ENCODE results near the gene VWA5A.

The VWA5A gene

DNA sequence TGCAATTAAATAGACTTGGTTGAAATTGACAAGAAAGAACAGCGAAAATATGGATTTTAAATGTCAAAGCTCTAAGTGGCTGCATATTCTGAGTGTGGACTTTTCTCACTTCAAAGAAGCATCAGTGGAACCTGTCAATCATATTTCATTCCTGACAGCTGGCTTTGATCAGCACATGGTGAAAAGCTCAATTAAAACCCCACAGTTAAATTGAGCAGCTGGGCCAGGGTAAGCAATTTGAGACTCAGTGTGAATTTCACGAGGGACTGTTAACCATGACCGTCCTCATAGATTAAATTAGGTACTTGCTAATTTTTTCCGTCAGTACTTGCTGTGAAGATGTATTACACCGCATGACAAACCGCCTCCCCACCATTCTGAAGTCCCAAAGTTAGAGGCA is 56.9 kb downstream of the VWA5A start:
- DNase-seq, result no peak

DNA sequence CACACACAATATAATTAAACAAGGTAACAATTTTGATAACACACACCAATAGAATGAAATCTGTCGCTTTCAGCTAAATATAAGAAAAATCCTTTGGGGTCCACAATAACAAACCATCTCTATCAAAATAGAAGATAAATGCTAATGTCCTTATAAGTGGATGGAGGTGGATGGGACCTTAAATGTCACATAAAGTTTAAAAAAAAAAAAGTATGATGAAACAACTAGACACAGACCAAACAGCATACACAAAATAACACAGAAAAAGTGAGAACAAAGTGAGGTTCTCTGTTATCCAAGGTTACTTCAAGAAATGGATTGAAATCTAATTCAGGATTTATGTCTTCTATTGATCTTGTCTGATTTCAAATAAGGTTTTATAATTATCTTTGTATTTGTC is 57.3 kb downstream of the VWA5A start:
- DNase-seq, result no peak

DNA sequence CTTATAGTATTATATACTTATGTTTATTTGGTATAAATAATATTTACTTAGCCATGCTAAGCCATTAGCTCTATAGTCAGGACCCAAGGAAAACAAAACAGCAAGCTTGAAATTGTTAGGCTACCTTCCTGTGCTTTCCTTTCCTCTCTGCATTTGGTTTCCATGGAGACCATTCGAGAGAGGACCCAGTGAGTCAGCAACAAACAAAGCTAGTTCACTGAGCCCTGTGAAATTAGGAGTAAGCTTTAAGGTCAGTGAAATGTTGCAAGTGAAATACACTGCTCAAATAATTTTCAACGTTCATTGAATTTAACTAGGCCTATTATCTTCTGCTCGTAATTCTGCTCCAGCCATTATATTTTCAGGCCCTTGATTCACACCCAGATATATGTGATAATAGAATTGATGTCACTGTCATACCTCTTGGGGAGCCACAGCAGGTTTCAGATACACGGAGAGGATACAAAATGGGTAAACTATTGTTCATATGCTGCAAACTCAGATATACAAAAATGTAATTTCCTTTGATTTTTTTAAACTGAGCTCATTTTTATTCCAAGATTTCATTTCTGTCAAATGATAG is 58.8 kb downstream of the VWA5A start:
- peak; percentile 85 for DNase-seq

DNA sequence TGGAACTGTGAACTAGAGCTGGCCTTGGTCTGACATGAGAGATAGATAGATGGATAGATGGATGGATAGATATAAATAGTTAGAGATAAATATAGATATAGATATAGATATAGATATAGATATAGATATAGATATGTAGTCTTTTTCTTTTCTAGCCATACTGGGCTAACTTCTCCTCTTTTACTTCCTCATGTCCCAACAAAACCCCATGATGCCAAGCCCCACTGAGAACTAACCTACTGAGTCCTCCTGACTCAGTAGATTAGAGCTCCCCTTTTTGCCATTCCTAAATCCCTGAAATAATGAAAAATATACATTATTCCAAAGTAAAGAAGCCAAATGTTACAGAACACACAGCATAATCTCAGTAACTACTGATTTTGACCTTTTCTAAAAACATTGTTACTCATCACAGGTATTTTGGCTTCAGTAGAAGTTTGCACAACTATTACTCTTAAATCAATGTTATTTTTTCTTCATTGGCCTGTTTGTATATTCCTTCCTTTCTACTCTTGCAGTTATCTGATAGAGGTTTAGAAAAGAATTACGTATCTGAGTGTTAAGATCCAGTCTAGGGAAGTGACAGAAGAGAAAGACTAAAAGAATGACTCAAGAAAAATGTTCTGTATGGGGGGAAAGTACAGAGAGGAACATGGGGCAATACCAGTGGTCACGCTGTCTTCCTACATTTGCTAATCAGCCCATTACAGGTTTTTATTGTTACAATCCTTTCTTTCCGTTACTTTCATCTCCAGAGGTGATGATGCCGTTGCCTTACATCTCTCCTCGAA is 61.9 kb downstream of the VWA5A start:
- DNase-seq, result no peak

DNA sequence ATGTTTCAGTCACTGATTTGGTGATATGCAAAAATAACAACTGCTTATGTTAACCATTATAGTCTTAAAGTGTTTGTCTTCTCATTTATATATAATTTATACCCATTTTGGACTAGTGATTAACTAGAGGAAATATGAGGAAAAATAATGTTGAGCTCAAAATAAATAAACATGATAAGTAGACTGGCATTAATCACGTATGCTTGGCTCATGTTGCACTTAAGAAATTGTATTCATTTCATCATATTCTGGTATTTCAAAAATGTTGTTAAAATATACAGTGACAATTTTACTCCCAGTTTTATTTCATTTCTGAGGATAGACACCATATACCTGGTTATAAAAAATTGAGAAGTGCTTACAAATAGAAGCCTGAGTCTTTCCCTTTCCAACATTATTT is 64.1 kb downstream of the VWA5A start:
- DNase-seq, result no peak

DNA sequence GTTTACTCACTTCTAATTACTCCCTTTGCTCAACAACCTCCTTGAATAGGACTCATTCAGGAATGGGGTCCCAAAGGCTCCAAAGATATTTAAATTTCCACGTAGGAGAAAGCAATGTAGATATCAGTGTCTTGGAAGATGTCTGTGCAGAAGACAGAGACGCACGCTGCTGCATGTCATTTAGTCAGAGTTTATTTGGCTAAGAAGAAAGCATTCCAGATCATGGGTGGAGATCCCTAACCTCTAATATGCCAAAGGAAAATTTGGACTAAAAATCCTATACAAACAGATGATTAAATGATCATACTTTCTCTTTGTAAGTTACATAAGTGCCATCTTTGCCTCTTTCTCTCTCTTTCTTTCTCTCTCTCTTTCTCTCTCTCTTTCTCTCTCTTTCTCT is 67.8 kb downstream of the VWA5A start, which contains the start of gene OR10D3:
Gene OR10D3 (plus strand): TSS at position 278 of the 400 bp plus-strand sequence. CDS start 1,925 bp downstream, outside the sequence.
- DNase-seq, result no peak

DNA sequence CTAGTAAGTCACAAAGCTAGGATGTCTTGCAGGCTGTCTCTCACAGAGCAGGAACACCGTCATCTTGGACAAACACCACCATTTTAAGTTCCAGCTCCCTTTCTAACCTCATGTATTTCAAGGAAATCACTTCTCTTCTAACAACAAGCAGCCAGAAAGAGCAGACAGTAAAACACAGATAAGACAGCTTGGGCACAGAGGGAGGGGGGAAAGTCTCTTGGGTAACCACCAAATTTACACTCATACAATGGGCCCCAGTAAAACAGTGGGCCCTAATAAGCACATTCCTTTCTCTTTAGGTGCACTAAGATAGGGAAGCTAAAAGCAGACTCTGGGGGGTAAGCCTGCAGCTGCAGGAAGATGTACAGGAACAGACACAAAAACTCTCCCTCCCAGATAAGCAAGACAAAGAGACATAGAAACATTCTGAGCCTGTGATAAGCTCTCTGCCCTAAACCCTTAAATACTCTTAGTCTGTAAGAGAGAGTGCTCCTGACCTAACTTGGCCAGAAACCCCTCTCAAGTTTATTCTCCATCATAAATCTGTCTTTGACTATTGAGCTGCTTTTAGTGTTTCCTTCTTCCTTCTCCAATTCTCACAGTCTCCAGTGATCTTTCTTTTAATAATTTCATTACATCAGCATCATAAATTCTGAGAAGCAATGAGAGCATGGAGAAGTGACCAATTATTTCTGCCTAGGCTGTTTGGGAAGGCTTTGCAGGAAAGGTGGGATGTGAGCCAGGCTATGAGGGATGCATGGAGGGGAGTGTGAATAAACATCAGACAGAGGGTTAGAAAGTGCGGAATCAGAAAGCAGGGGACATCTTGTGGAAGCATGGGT is 75.3 kb downstream of the VWA5A start:
- DNase-seq, result no peak

DNA sequence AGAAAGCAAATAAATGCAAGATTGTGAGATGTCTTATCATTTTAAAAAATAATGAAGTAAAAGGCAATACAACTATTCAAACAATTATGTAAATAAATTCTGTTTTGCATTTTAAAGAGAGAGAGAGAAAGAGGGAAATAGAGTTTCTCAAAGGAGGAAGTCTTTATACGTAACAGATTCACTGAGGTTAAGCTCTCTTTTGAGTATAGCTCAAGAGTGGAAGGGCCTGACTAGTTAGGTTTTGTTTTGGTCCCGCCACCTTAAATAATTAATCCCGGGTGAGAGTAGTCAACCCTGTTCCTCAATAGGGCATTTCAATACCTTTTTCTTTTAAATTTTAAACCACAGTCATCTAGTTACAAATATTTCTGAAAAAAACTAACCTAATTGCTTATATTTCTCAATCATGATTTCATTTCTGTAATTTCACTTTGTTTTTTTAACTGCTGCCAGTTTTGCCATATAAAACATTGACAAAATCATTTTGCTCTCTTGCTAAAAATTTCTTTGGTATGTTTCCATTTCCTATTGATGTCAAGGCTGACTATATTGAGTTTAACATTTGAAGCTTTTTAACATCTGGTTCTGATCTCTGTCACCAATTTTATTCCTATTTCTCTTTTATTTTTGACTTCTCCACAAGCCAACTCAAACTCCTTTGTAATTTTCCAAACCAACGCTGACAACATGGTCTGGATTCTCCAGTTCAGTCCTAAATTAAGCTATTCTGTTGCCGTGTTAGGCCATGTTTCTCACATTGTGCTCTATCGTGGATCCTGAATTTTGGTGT is 78.2 kb downstream of the VWA5A start:
- no peak for DNase-seq

DNA sequence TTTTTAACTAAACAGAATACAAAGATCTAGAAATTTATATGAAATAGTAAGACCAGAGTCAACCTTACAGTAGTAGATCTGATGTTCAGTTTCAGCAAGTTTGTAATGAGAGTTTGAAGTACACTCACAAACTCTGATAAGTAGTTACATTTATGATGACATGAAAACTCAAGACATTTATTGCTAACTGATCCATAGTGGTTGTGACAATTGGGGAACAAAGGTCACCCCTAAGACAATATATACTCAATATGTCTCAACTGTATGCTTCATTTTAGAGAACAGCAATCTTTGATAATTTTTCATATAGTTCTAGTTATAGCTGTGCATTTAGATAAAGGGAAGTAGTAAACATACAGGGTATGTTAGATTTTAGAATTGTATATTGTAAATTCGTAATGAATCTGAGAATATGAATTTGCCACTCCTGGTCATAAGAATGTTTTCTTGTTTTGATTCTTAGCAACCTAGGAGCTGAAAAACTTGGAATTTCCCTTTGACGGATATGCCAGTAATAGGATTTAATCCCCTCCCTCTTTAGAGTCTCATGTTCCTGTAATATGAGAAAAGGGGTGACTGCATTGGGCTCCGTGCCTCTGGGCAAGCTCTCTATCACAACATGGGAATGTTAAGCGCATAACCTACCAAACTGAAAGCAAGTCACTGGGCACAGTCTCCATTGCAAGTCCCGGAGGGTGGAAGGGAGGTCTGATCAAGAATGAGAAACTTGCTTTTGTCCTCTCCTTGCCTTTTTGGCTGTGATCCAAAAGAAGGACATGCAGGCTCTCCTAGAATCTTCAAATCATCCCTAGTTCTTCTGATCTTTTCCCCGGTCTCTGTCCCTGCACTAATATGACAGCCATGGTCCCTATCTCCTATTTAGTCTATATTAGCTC is 79.3 kb downstream of the VWA5A start:
- DNase-seq, result no peak

DNA sequence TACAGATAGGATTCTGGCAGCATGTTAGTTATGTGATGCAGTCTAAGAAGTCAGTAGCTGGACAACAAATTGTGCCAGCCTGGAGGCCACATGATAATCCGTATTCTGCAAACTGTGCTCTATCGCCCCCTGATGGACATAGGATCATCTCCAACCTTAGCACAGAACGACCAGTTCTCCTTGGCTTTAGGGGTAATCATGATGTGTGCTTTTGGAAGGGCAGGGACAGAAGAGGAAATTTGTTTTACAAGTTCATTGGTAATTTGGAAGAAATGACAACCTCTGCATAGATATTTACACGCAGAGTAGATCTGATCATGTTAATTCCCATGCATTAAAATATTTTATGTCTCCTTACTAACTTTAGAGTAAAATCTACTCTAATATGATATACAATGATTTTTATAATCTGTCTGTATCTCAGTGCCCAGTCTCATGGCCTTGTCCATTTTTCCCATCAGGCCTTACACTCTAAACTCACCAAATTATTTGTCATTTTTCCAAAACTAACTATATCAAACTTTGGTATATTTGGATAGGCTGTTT is 80.0 kb downstream of the VWA5A start:
- peak; percentile 66 for DNase-seq

All from kidney glomerular epithelial cell (primary cell).